Immature natural killer cell (primary cell): ENCODE data around the gene KCNE3. TPM values are rescaled to one million over a fixed set of nuclear protein-coding genes. Genes with fewer than 3 reads are reported as not detected.

Experiments
- DNase-seq, 3 donors: peaks; one replicate each; pipeline ENCODE4 v3.0.0; 2022; ENCODE audit warnings: mixed read lengths in 1 of 3
- H3K27ac Mint-ChIP-seq, 6 donors: one replicate each; pipeline ENCODE4 v1.8.0; 2020; ENCODE audit warnings: mixed read lengths in 6 of 6, mild to moderate bottlenecking in 5 of 6, inconsistent platforms in 4 of 6, moderate library complexity in 3 of 6
- H3K27me3 Mint-ChIP-seq, 3 donors: one replicate each; pipeline ENCODE4 v1.8.0; 2020 to 2021; ENCODE audit warnings: low read depth in 3 of 3, mild to moderate bottlenecking in 3 of 3, mixed read lengths in 3 of 3, moderate library complexity in 3 of 3, inconsistent platforms in 1 of 3
- H3K36me3 Mint-ChIP-seq, 3 donors: one replicate each; pipeline ENCODE4 v1.8.0; 2020; ENCODE audit warnings: mixed read lengths in 3 of 3, inconsistent platforms in 2 of 3, mild to moderate bottlenecking in 2 of 3
- H3K4me1 Mint-ChIP-seq, 2 donors: one replicate each; pipeline ENCODE4 v1.8.0; 2020; ENCODE audit warnings: inconsistent platforms in 2 of 2, mild to moderate bottlenecking in 2 of 2, mixed read lengths in 2 of 2, moderate library complexity in 1 of 2
- H3K4me3 Mint-ChIP-seq, 5 donors: one replicate each; pipeline ENCODE4 v1.8.0; 2020; ENCODE audit warnings: mild to moderate bottlenecking in 5 of 5, mixed read lengths in 5 of 5, inconsistent platforms in 3 of 5, moderate library complexity in 3 of 5
- H3K9me3 Mint-ChIP-seq, 6 donors: one replicate each; pipeline ENCODE4 v1.8.0; 2020; ENCODE audit warnings: mild to moderate bottlenecking in 6 of 6, mixed read lengths in 6 of 6, inconsistent platforms in 4 of 6, moderate library complexity in 3 of 6
- polyA plus RNA-seq, 3 donors: library from polyadenylated mRNA; unstranded; fragments of 300-500 nt; fragmentation: Illumina TruSeq; gene quantifications; one replicate each; pipeline ENCODE4 v1.2.3, GENCODE V29; 2021

Gene KCNE3, protein sequence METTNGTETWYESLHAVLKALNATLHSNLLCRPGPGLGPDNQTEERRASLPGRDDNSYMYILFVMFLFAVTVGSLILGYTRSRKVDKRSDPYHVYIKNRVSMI
- polyA plus RNA-seq = under 1 TPM in 1 of 3 donors, not detected in 2; 0.54 TPM

GRCh38 chr11:74466916-74467885, at the start of gene KCNE3:
TSS of gene KCNE3 (minus strand) at chr11:74467549. CDS start at chr11:74457563, 9,986 bp downstream.
- Mint-ChIP-seq H3K27ac (no peak within 1 kb of the TSS), H3K36me3 (peaks cover 0 to 5% (median 0%) of the 10 kb centered on the region in 3 donors), H3K4me1 (peaks cover 0 to 2% of the 10 kb centered on the region in 2 donors), H3K9me3 (no peaks in the 10 kb centered on the region), H3K4me3 (peak within 1 kb of the TSS in 2 of 5 donors; percentile 28 to 50), H3K27me3 (peaks cover 6 to 16% (median 8%) of the 10 kb centered on the region in 3 donors)
- DNase-seq = no peak

- Mint-ChIP-seq H3K4me3 (no peak overlapping the region), H3K36me3 (no peaks in the 10 kb centered on the region), H3K9me3 (peaks cover 0 to 4% (median under 1%) of the 10 kb centered on the region in 6 donors), H3K27ac (no peak overlapping the region), H3K4me1 (no peaks in the 10 kb centered on the region), H3K27me3 (peaks cover 1 to 8% (median 3%) of the 10 kb centered on the region in 3 donors)
- DNase-seq = no peak
Observed at GRCh38 chr11:74507582-74507981, 40.2 kb upstream of the KCNE3 start.

DNA sequence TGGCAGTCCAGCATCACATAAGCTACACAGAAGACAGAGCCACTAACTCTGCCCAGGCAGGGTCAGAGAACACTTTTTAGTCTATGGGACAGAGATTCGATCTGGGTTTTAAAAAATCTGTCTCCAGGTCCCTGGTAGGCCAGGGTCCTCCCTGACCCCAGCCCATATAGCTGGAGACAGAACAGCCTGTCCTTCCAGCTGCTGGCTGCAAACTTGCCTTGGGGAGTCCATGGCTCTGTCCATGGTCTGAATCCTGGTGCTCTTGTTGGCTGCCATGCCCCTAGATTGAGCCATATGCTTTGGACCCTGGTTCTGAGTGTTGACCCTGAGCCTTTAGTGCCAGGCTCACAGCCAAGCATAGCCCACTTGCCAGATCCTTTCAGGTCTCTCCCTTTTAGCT, 39.5 kb upstream of the KCNE3 start:
- DNase-seq = no peak
- no peak overlapping the region for H3K4me3 Mint-ChIP-seq
- no peak overlapping the region for H3K27ac Mint-ChIP-seq
- H3K27me3 Mint-ChIP-seq = peaks cover 1 to 12% (median 2%) of the 10 kb centered on the region in 3 donors
- H3K9me3 Mint-ChIP-seq = peaks cover 0 to 7% (median 1%) of the 10 kb centered on the region in 6 donors
- no peaks in the 10 kb centered on the region for H3K4me1 Mint-ChIP-seq
- H3K36me3 Mint-ChIP-seq = no peaks in the 10 kb centered on the region

- no peaks in the 10 kb centered on the region for H3K4me1 Mint-ChIP-seq
- peaks cover 0 to 9% (median 2%) of the 10 kb centered on the region in 6 donors for H3K9me3 Mint-ChIP-seq
- DNase-seq = no peak
- no peak overlapping the region for H3K27ac Mint-ChIP-seq
- H3K36me3 Mint-ChIP-seq = peaks cover 0 to 3% (median 0%) of the 10 kb centered on the region in 3 donors
- H3K27me3 Mint-ChIP-seq = peaks cover 1 to 10% (median 2%) of the 10 kb centered on the region in 3 donors
- H3K4me3 Mint-ChIP-seq = no peak overlapping the region
Observed at GRCh38 chr11:74505911-74506310, 38.6 kb upstream of the KCNE3 start.

- Mint-ChIP-seq H3K27ac (no peak overlapping the region), H3K27me3 (peaks cover 2 to 9% (median 5%) of the 10 kb centered on the region in 3 donors), H3K9me3 (peaks cover 0 to 9% (median 3%) of the 10 kb centered on the region in 6 donors), H3K36me3 (peaks cover 0 to 5% (median 3%) of the 10 kb centered on the region in 3 donors), H3K4me1 (no peaks in the 10 kb centered on the region), H3K4me3 (no peak overlapping the region)
- no peak for DNase-seq
Observed at GRCh38 chr11:74504100-74504691, 36.8 kb upstream of the KCNE3 start.

GRCh38 chr11:74494916-74495315, 27.6 kb upstream of the KCNE3 start:
- H3K4me3 Mint-ChIP-seq = peak overlapping the region in 2 of 5 donors; percentile 24 to 35
- H3K4me1 Mint-ChIP-seq = peaks cover 15 to 23% of the 10 kb centered on the region in 2 donors
- H3K36me3 Mint-ChIP-seq = peaks cover 7 to 13% (median 8%) of the 10 kb centered on the region in 3 donors
- peak overlapping the region in 1 of 6 donors; percentile 29 for H3K27ac Mint-ChIP-seq
- peaks cover 0 to 7% (median 3%) of the 10 kb centered on the region in 3 donors for H3K27me3 Mint-ChIP-seq
- no peak for DNase-seq
- no peaks in the 10 kb centered on the region for H3K9me3 Mint-ChIP-seq

DNA sequence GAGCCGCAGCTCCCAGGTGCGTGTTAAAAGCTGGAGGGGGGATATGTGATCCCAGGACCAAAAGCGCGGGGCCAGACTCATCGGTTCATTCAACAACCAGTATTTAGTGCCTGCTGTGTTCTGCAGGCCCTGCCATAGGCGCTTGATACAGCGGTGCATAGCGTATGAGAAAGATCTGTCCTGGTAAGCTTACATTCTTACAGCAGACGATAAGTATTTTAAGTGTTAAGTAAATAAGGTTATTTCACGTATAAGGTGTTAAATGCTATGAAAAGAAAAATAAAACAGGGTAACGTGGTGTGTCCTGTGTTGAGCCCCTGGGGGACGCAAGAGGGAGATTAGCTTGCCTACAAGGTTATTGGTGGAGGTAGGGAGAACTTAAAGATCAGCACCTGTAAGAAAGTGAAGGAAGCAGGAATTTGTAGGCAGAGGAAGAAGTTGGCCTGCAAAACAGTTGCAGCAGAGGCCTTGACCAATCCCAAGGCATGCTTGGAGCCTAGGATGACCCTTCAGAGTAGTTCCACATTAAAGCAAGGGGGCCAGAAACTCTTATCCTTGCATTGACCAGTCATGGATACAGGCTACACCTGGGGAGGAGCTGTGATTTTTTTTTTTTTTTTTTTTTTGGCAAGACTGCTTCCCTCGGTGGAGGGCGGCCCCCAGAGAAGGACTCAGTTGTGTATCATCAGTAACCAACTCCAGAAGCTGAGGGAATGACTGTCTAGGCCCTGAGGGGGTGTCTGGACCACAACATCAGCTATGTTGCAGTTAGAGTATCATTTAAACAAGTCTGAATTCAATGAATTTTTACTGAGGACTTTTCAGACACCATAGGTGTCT, 26.7 kb upstream of the KCNE3 start:
- peaks cover 0 to 7% (median 3%) of the 10 kb centered on the region in 3 donors for H3K27me3 Mint-ChIP-seq
- H3K9me3 Mint-ChIP-seq = no peaks in the 10 kb centered on the region
- peaks cover 15 to 23% of the 10 kb centered on the region in 2 donors for H3K4me1 Mint-ChIP-seq
- peak overlapping the region; percentile 51 to 90 (median 84) for H3K27ac Mint-ChIP-seq
- H3K4me3 Mint-ChIP-seq = peak overlapping the region; percentile 77 to 86 (median 83)
- H3K36me3 Mint-ChIP-seq = peaks cover 7 to 10% (median 8%) of the 10 kb centered on the region in 3 donors
- DNase-seq = no peak

DNA sequence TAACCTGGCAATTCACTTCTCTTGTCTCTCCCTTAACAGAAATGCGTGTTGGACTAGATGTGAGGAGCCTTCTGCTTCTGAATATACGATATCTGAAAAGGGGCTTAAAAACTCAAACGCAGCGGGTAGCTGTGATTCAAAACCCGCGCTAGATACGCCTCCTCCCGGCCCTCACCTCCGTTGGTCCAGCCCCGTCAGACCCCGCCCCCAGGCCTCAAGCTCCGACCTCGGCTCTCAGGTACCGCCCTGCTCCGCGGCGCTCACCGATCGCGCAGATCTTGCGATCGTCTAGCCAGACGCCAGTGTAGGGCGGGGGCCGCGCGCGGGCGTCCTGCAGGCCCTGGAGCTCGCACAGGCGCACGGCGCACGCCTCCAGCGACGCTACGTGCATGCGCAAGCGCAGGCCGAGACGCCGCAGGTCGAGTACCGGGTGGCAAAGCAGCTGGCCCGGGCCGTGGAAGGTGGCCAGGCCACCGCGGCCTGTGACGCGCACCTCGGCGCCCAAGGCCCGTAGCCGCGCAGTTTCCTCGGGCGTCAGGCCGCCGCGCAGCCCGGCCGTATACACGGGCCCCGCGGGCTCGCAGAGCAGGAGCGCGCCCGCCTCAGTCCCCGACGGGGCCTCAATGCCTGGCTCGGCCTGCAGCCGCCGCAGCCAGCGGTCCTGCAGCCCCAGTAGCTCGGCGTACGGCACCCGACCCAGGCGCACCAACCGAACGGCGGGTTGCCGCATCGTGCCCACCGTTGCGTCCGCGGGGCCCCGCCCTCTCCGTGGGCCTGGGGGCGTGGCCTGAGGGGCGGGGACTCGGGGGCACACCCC, 25.8 kb upstream of the KCNE3 start, which contains the start of gene LIPT2:
TSS of gene LIPT2 (minus strand) at position 751 of the 817 bp plus-strand sequence. CDS start at position 730, 21 bp downstream.
- Mint-ChIP-seq H3K27ac (peak within 1 kb of the TSS; percentile 74 to 90 (median 86)), H3K36me3 (peaks cover 7 to 10% (median 8%) of the 10 kb centered on the region in 3 donors), H3K4me3 (peak within 1 kb of the TSS; percentile 81 to 87 (median 85)), H3K9me3 (no peaks in the 10 kb centered on the region), H3K27me3 (peaks cover 0 to 7% (median 3%) of the 10 kb centered on the region in 3 donors), H3K4me1 (peaks cover 15 to 23% of the 10 kb centered on the region in 2 donors)
- DNase-seq = peak; percentile 94 to 96 (median 95)

DNA sequence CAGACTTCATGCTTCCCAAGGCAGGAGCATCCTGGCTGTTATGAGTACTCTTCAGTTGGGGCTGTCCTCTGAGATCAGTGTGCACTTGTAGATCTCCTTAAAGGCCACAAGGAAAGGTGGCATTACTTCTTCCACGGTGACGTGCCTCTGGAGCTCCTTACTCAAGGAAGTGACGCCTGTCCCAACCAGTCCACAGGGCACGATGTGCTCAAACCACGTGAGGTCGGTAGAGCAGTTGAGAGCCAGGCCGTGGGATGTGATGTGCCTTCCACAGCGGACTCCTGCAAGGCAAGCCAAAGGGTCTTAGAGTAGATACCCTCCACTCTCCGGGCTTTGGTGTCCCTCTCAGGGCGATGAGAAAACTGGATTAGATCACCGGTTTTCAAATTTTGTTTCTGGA, 24.7 kb upstream of the KCNE3 start:
- Mint-ChIP-seq H3K4me1 (peaks cover 15 to 23% of the 10 kb centered on the region in 2 donors), H3K27me3 (peaks cover under 1 to 10% (median 3%) of the 10 kb centered on the region in 3 donors)

GRCh38 chr11:74490941-74491340, 23.6 kb upstream of the KCNE3 start:
- Mint-ChIP-seq H3K36me3 (no peaks in the 10 kb centered on the region), H3K4me1 (peaks cover 15 to 23% of the 10 kb centered on the region in 2 donors), H3K9me3 (no peaks in the 10 kb centered on the region), H3K27me3 (peaks cover 2 to 10% (median 5%) of the 10 kb centered on the region in 3 donors), H3K4me3 (peak overlapping the region in 2 of 5 donors; percentile 13 to 41), H3K27ac (no peak overlapping the region)
- DNase-seq = no peak

More for the DNA sequence above, 24.7 kb upstream of the KCNE3 start:
- Mint-ChIP-seq H3K4me3 (peak overlapping the region in 4 of 5 donors; percentile 58 to 83 (median 81)), H3K27ac (peak overlapping the region in 5 of 6 donors; percentile 13 to 89 (median 55)), H3K36me3 (peaks cover 2 to 7% (median 3%) of the 10 kb centered on the region in 3 donors), H3K9me3 (no peaks in the 10 kb centered on the region)
- no peak for DNase-seq

- no peak for DNase-seq
- Mint-ChIP-seq H3K9me3 (no peaks in the 10 kb centered on the region), H3K36me3 (no peaks in the 10 kb centered on the region), H3K4me3 (no peak overlapping the region), H3K4me1 (peaks cover 8 to 12% of the 10 kb centered on the region in 2 donors), H3K27me3 (peaks cover 2 to 3% (median 2%) of the 10 kb centered on the region in 3 donors), H3K27ac (no peak overlapping the region)
Observed at GRCh38 chr11:74487875-74488274, 20.5 kb upstream of the KCNE3 start.

DNA sequence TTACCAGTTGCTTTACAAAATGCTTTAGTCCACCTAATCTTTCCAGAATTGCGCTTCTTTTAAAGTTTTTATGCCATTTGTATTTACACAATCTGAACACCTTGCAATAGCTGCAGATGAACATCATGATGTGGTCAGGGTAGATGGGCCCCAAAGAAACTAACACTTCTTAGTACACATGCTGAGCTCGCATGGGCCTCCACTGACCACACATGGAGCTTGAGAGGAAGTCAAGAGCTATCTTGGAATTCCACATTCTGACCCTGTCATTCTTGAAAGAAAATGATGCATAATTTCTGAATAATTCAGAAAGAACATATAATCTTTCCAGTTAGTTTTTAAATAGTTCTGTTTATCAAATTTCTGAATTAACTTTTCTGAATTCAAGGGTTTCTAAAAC, 18.5 kb upstream of the KCNE3 start:
- Mint-ChIP-seq H3K27me3 (peaks cover 2 to 5% (median 2%) of the 10 kb centered on the region in 3 donors), H3K4me1 (no peaks in the 10 kb centered on the region), H3K9me3 (no peaks in the 10 kb centered on the region), H3K4me3 (no peak overlapping the region), H3K27ac (no peak overlapping the region), H3K36me3 (no peaks in the 10 kb centered on the region)
- DNase-seq = no peak
